Endodermal cell (in vitro differentiated cells): Measurements from ENCODE around the gene TRDN. TPM values are rescaled to one million over a fixed set of nuclear protein-coding genes. Genes with fewer than 3 reads are reported as not detected.

ENCODE experiments used
- DNase-seq: peaks from one replicate; pipeline ENCODE4 v3.0.0-alpha.2; 2017
- H3K27ac ChIP-seq: 2 replicates; pipeline ENCODE4 v1.5.1; 2013; ENCODE audit warnings: mild to moderate bottlenecking, low read depth, low read length, moderate library complexity
- H3K27me3 ChIP-seq: 2 replicates; pipeline ENCODE4 v1.6.1; 2013; ENCODE audit warnings: mild to moderate bottlenecking, low read length, moderate library complexity; ENCODE audit not compliant: insufficient read depth, control insufficient read depth, poor library complexity, severe bottlenecking
- H3K36me3 ChIP-seq: 2 replicates; pipeline ENCODE4 v1.7.0; 2013; ENCODE audit warnings: mild to moderate bottlenecking, low read length, moderate library complexity; ENCODE audit not compliant: control insufficient read depth, insufficient read depth
- H3K4me1 ChIP-seq: one replicate; pipeline ENCODE4 v1.7.0; 2013; ENCODE audit warnings: low read length; ENCODE audit not compliant: control insufficient read depth, insufficient read depth
- H3K4me3 ChIP-seq: 2 replicates; pipeline ENCODE4 v1.5.1; 2013; ENCODE audit warnings: mild to moderate bottlenecking, low read length, moderate library complexity
- H3K9ac ChIP-seq: 2 replicates; pipeline ENCODE4 v1.6.1; 2013; ENCODE audit warnings: mild to moderate bottlenecking, low read length, moderate library complexity; ENCODE audit not compliant: poor library complexity, severe bottlenecking; ENCODE audit errors: extremely low read depth
- H3K9me3 ChIP-seq: 2 replicates; pipeline ENCODE4 v1.6.1; 2013; ENCODE audit warnings: mild to moderate bottlenecking, low read length, moderate library complexity; ENCODE audit not compliant: control insufficient read depth
- H3K27ac Mint-ChIP-seq: 2 replicates; pipeline ENCODE4 v1.8.0; 2020; ENCODE audit warnings: mixed read lengths
- H3K27me3 Mint-ChIP-seq: 2 replicates; pipeline ENCODE4 v1.8.0; 2021; ENCODE audit warnings: mild to moderate bottlenecking, mixed read lengths; ENCODE audit not compliant: insufficient read depth
- H3K36me3 Mint-ChIP-seq: 2 replicates; pipeline ENCODE4 v1.8.0; 2020; ENCODE audit warnings: low read depth, mixed read lengths
- H3K4me1 Mint-ChIP-seq: 2 replicates; pipeline ENCODE4 v1.8.0; 2020; ENCODE audit warnings: mixed read lengths
- H3K4me3 Mint-ChIP-seq: 2 replicates; pipeline ENCODE4 v1.8.0; 2020; ENCODE audit warnings: mild to moderate bottlenecking, moderate library complexity, mixed read lengths
- H3K9me3 Mint-ChIP-seq: 2 replicates; pipeline ENCODE4 v1.8.0; 2020; ENCODE audit warnings: mild to moderate bottlenecking, mixed read lengths
- WGBS, 2 experiments: methylation state at CpG; one replicate each; pipeline versions ENCODE4 v1.1.5 to v1.1.7; 2013; ENCODE audit warnings: missing lambda C conversion rate in 2 of 2, mixed read lengths in 1 of 2; ENCODE audit not compliant: insufficient coverage in 1 of 2, insufficient read length in 1 of 2; 5-methylcytosine and 5-hydroxymethylcytosine counted together
- total RNA-seq, 2 donors: library from RNA; stranded (reverse); fragmentation: NEBNext Ultra II Directional in 1 of 2; extraction: Animal tissue kit (Norgen Biotek cat#: 25700) in 1 of 2; gene quantifications; 2 replicates in 1 of 2; 3 replicates in 1 of 2; pipeline ENCODE4 v1.2.1, GENCODE V29; 2021
- TF ChIP-seq, protein P1 (sequence below): fragments of 200-600 bp; sonication (generic); conservative IDR thresholded peaks from 2 replicates; pipeline ENCODE4 v1.5.0; 2021; ENCODE audit warnings: antibody characterized with exemption, mild to moderate bottlenecking

The TRDN gene
- total RNA-seq, 2 donors from 2014 or later: 74.4 to 136 TPM

DNA sequence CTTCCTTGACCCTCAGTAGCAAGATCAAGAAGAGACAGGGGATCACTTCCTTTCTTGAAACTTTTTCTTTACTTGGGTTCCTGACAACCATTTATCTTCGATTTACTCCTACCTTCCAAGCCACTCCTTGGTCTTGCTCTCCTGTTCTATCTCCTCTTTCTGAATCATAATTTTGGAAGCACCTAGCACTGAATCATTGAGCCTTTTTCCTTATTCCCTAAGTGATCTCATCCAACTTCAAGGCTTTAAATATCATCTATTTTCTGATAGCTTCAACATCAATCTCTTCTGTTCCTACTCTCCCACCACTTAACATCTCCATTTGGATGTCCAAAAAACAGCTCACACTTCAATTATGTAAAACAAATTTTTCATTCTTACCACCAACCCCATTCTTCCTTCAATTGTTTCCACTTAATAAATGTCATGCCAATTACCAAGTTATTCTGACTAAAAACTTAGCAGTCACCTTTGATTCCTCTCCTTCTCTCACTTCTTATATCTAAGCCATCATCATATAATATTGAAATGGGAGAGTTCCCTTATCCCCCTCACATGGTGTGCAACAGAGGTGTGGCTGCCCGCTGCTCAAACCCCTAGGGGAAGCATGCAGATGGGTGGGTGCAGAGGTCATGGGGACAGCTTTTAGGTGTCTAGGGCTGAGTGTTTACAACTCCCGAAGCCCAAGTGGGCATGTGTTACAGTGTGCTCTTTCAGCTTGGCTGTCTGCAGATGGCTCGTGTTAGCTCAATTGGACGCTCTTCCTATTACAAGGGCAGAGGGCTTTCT is 23.4 kb upstream of the TRDN start:
- H3K4me1 Mint-ChIP-seq: no peaks in the 10 kb centered on the region
- H3K4me3 Mint-ChIP-seq: no peak overlapping the region
- H3K9me3 ChIP-seq: no peaks in the 10 kb centered on the region
- H3K36me3 Mint-ChIP-seq: no peaks in the 10 kb centered on the region
- no peak overlapping the region for H3K4me3 ChIP-seq
- no peaks in the 10 kb centered on the region for H3K9me3 Mint-ChIP-seq
- H3K27me3 Mint-ChIP-seq: no peaks in the 10 kb centered on the region
- TF ChIP-seq, protein P1, sequence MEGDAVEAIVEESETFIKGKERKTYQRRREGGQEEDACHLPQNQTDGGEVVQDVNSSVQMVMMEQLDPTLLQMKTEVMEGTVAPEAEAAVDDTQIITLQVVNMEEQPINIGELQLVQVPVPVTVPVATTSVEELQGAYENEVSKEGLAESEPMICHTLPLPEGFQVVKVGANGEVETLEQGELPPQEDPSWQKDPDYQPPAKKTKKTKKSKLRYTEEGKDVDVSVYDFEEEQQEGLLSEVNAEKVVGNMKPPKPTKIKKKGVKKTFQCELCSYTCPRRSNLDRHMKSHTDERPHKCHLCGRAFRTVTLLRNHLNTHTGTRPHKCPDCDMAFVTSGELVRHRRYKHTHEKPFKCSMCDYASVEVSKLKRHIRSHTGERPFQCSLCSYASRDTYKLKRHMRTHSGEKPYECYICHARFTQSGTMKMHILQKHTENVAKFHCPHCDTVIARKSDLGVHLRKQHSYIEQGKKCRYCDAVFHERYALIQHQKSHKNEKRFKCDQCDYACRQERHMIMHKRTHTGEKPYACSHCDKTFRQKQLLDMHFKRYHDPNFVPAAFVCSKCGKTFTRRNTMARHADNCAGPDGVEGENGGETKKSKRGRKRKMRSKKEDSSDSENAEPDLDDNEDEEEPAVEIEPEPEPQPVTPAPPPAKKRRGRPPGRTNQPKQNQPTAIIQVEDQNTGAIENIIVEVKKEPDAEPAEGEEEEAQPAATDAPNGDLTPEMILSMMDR: no peak
- H3K36me3 ChIP-seq: no peaks in the 10 kb centered on the region
- 92 to 94% methylated on average over 4 to 5 of the region's 5 CpGs for WGBS, 2 experiments
- H3K27me3 ChIP-seq: no peaks in the 10 kb centered on the region
- no peak for DNase-seq
- H3K4me1 ChIP-seq: peaks cover 4% of the 10 kb centered on the region
- no peak overlapping the region for H3K9ac ChIP-seq
- no peak overlapping the region for H3K27ac ChIP-seq
- no peak overlapping the region for H3K27ac Mint-ChIP-seq

GRCh38 chr6:123658848-123659247 is 22.1 kb upstream of the TRDN start:
- Mint-ChIP-seq H3K27me3 (no peaks in the 10 kb centered on the region), H3K4me3 (no peak overlapping the region), H3K4me1 (no peaks in the 10 kb centered on the region), H3K36me3 (no peaks in the 10 kb centered on the region), H3K27ac (no peak overlapping the region), H3K9me3 (no peaks in the 10 kb centered on the region)
- no peak overlapping the region for H3K4me3 ChIP-seq
- no peaks in the 10 kb centered on the region for H3K9me3 ChIP-seq
- H3K27ac ChIP-seq: no peak overlapping the region
- DNase-seq: no peak
- TF ChIP-seq, protein P1: no peak
- H3K9ac ChIP-seq: no peak overlapping the region
- H3K4me1 ChIP-seq: peaks cover 4% of the 10 kb centered on the region
- H3K27me3 ChIP-seq: no peaks in the 10 kb centered on the region
- no peaks in the 10 kb centered on the region for H3K36me3 ChIP-seq
- WGBS, 2 experiments: 86 to 92% methylated on average over 1 of the region's 1 CpG

GRCh38 chr6:123655521-123656306 is 19.0 kb upstream of the TRDN start:
- no peaks in the 10 kb centered on the region for H3K9me3 Mint-ChIP-seq
- no peaks in the 10 kb centered on the region for H3K36me3 Mint-ChIP-seq
- WGBS, 2 experiments: 86 to 95% methylated on average over 2 of the region's 3 CpGs
- no peak for DNase-seq
- no peaks in the 10 kb centered on the region for H3K4me1 Mint-ChIP-seq
- Histone ChIP-seq H3K36me3 (no peaks in the 10 kb centered on the region), H3K4me1 (peaks cover 4% of the 10 kb centered on the region), H3K9ac (no peak overlapping the region), H3K27me3 (no peaks in the 10 kb centered on the region), H3K27ac (no peak overlapping the region), H3K9me3 (no peaks in the 10 kb centered on the region), H3K4me3 (no peak overlapping the region)
- TF ChIP-seq, protein P1: no peak
- no peak overlapping the region for H3K4me3 Mint-ChIP-seq
- no peaks in the 10 kb centered on the region for H3K27me3 Mint-ChIP-seq
- no peak overlapping the region for H3K27ac Mint-ChIP-seq
